T-cell (primary cell): ENCODE data around the gene IQCF2. TPM values are rescaled to one million over a fixed set of nuclear protein-coding genes. Genes with fewer than 3 reads are reported as not detected.

Experiments
- ATAC-seq, 4 experiments: fragments of 200-7000 bp in 3 of 4; fragments of 150-1000 bp in 1 of 4; cut with Tn5 transposase; replicated peaks in 1 of 4; 1 replicate in 3 of 4; 2 replicates in 1 of 4; pipeline ENCODE4 v1.10.0; 2021; ENCODE audit warnings: moderate library complexity in 3 of 4, mild to moderate bottlenecking in 2 of 4, moderate number of reproducible peaks in 1 of 4
- CTCF ChIA-PET, 2 donors: fragments of 300-600 bp; sonication (Branson Sonifier 250); formaldehyde crosslinking; loops; one replicate each; lab custom pipeline; 2022; ENCODE audit warnings: antibody characterized with exemption in 2 of 2; lab: Charles Lee
- POLR2A ChIA-PET, 2 donors: fragments of 300-600 bp; sonication (Branson Sonifier 250); formaldehyde crosslinking; loops; one replicate each; lab custom pipeline; 2022; ENCODE audit warnings: antibody characterized with exemption in 2 of 2; lab: Charles Lee
- DNase-seq, 35 experiments: peaks; one replicate each; pipeline versions ENCODE4 v3.0.0 to v3.0.0-alpha.2; 2013 to 2023
- H3K27ac ChIP-seq: one replicate; pipeline ENCODE4 v1.5.1; 2013; ENCODE audit warnings: low read length
- H3K27me3 ChIP-seq, 2 experiments: replicated peaks in 1 of 2; 1 replicate in 1 of 2; 2 replicates in 1 of 2; pipeline versions ENCODE4 v1.6.1 to v1.7.0; 2013; ENCODE audit warnings: low read length in 1 of 2, mixed read lengths in 1 of 2; ENCODE audit not compliant: control insufficient read depth in 2 of 2, insufficient read depth in 2 of 2; ENCODE audit errors: extremely low read depth in 1 of 2
- H3K36me3 ChIP-seq, 2 donors: 1 replicate in 1 of 2; 2 replicates in 1 of 2; pipeline versions ENCODE4 v1.6.1 to v1.7.0; 2013; ENCODE audit warnings: low read length in 1 of 2; ENCODE audit not compliant: control insufficient read depth in 2 of 2, insufficient read depth in 1 of 2; ENCODE audit errors: extremely low read depth in 1 of 2
- H3K4me1 ChIP-seq, 2 experiments: 1 replicate in 1 of 2; 2 replicates in 1 of 2; pipeline versions ENCODE4 v1.6.1 to v1.7.0; 2013; ENCODE audit warnings: low read length in 2 of 2, mixed read lengths in 1 of 2; ENCODE audit not compliant: insufficient read depth in 2 of 2, control insufficient read depth in 1 of 2; ENCODE audit errors: extremely low read depth in 1 of 2
- H3K4me3 ChIP-seq, 2 donors: 1 replicate in 1 of 2; 2 replicates in 1 of 2; pipeline versions ENCODE4 v1.5.1 to v1.7.0; 2013; ENCODE audit warnings: mild to moderate bottlenecking in 2 of 2, low read length in 1 of 2, moderate library complexity in 1 of 2; ENCODE audit not compliant: control insufficient read depth in 1 of 2; ENCODE audit errors: extremely low read depth in 1 of 2
- H3K9me3 ChIP-seq: 2 replicates; pipeline ENCODE4 v1.7.0; 2013
- H3K27ac Mint-ChIP-seq, 2 donors: one replicate each; pipeline ENCODE4 v1.8.0; 2020 to 2021; ENCODE audit warnings: mild to moderate bottlenecking in 2 of 2, mixed read lengths in 2 of 2
- H3K27me3 Mint-ChIP-seq, 2 donors: one replicate each; pipeline ENCODE4 v1.8.0; 2021 to 2022; ENCODE audit warnings: mixed read lengths in 2 of 2
- H3K36me3 Mint-ChIP-seq: one replicate; pipeline ENCODE4 v1.8.0; 2021; ENCODE audit warnings: mixed read lengths
- H3K4me1 Mint-ChIP-seq, 3 donors: one replicate each; pipeline ENCODE4 v1.8.0; 2020 to 2022; ENCODE audit warnings: mixed read lengths in 3 of 3, mild to moderate bottlenecking in 1 of 3
- H3K4me3 Mint-ChIP-seq, 3 donors: one replicate each; pipeline ENCODE4 v1.8.0; 2020 to 2022; ENCODE audit warnings: mild to moderate bottlenecking in 3 of 3, mixed read lengths in 3 of 3, moderate library complexity in 3 of 3
- H3K9me3 Mint-ChIP-seq, 3 donors: one replicate each; pipeline ENCODE4 v1.8.0; 2020 to 2022; ENCODE audit warnings: mixed read lengths in 3 of 3
- WGBS: methylation state at CpG from one replicate; pipeline ENCODE4 v1.1.5; 2013; ENCODE audit warnings: missing lambda C conversion rate; ENCODE audit not compliant: insufficient coverage; 5-methylcytosine and 5-hydroxymethylcytosine counted together
- total RNA-seq, 35 experiments: library from RNA in 6 of 35; stranded (reverse) in 6 of 35; fragments of 120-200 nt in 1 of 35; gene quantifications; one replicate each; pipeline versions ENCODE4 v1.2.1 to v1.2.4 and lab custom pipeline; 2013 to 2026

IQCF2 gene
- total RNA-seq: not detected
- not detected for total RNA-seq (2013)
- total RNA-seq (lab: John Stamatoyannopoulos, UW): 0 reads per million in 29 experiments

DNA sequence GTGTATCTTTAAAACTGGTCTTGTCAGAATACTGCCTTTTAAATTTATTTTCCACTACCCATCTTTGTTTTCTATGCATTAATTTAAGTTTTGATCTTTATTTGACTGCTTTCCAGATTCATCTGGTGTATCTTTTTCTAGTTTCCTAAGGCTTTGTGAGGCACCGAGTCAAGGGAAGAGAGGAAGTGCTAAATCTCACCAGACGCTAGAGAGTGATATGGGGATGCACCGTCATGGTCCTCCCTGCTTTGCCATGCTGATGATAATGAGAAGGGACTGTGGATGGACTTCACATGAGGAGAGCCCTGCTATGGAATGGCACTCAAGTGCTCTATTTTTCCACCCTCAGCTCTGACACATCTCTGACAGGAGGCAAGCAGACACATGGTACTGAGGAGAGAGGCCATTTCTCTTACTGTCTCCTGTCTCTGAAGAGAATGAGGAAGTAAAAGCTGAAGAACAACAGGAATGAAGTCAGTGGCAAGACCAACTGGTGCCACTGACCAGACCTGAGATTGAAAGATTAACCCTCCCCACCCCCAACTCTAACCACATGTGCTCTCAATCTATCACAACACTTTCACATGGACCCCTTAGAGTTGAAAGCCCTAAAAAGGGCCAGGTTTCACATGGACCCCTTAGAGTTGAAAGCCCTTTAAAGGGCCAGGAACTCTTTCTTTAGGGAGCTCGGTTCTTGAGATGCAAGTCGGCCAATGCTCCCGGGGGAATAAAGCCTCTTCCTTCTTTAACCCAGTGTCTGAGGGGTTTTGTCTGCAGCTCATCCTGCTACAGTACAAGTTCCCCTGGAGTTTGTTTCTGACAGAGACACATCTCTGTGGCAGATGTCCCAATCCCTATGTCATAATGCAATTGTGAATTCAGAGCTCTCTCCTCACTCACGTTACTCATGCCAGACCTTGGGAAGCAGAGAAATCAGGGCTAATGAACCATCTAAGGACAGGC lies at the start of gene IQCF2:
TSS of gene IQCF2 (plus strand) at position 913 of the 963 bp plus-strand sequence. CDS start 52 bp downstream, outside the sequence.
- H3K9me3 Mint-ChIP-seq: peaks cover 0 to 9% (median 6%) of the 10 kb centered on the region in 3 donors
- Histone ChIP-seq H3K4me1 (no peaks in the 10 kb centered on the region), H3K36me3 (no peaks in the 10 kb centered on the region), H3K9me3 (no peaks in the 10 kb centered on the region), H3K27me3 (peaks cover 0 to 9% of the 10 kb centered on the region in 2 experiments), H3K4me3 (no peak within 1 kb of the TSS), H3K27ac (no peak within 1 kb of the TSS)
- ChIA-PET POLR2A (no interaction called here), CTCF (no interaction called here)
- no peaks in the 10 kb centered on the region for H3K36me3 Mint-ChIP-seq
- H3K4me3 Mint-ChIP-seq: no peak within 1 kb of the TSS
- 0% methylated on average over 1 of the region's 7 CpGs for WGBS
- H3K27ac Mint-ChIP-seq: no peak within 1 kb of the TSS
- H3K4me1 Mint-ChIP-seq: no peaks in the 10 kb centered on the region
- no peak for DNase-seq
- H3K27me3 Mint-ChIP-seq: peaks cover 12 to 16% of the 10 kb centered on the region in 2 donors
- ATAC-seq: no peak

DNA sequence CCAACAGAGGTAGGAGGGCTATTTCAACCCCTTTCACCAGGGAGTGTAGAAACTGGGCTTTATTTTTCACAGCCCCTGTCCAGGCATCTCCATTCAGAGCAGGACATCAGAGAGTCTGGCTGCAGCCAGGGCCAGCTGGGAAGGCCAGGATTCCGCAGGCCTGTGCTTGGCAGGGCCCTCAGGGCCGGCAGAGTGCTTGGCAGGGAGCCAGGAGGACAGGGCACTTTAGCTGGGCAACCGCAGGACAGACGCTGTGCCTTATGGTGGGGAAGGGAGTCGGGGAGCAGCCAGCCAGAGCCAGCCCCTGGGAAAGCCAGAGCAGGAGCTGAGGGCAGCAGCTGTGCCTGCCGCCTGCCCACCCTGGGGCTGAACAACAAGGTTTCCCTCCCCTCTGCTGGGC lies 47.9 kb upstream of the IQCF2 start:
- H3K9me3 ChIP-seq: no peaks in the 10 kb centered on the region
- H3K36me3 Mint-ChIP-seq: no peaks in the 10 kb centered on the region
- ATAC-seq (no peak), DNase-seq (no peak)
- no peaks in the 10 kb centered on the region for H3K4me1 ChIP-seq
- POLR2A ChIA-PET: no interaction called here
- no peaks in the 10 kb centered on the region for H3K36me3 ChIP-seq
- peaks cover 32 to 35% of the 10 kb centered on the region in 2 donors for H3K27me3 Mint-ChIP-seq
- H3K9me3 Mint-ChIP-seq: no peaks in the 10 kb centered on the region
- peaks cover 0 to 2% (median 0%) of the 10 kb centered on the region in 3 donors for H3K4me1 Mint-ChIP-seq
- H3K27ac ChIP-seq: no peak overlapping the region
- CTCF ChIA-PET: no interaction called here
- H3K27ac Mint-ChIP-seq: no peak overlapping the region
- peaks cover 0 to 12% of the 10 kb centered on the region in 2 experiments for H3K27me3 ChIP-seq
- no peak overlapping the region for H3K4me3 Mint-ChIP-seq
- H3K4me3 ChIP-seq: no peak overlapping the region
- WGBS: 89% methylated on average over 3 of the region's 6 CpGs

DNA sequence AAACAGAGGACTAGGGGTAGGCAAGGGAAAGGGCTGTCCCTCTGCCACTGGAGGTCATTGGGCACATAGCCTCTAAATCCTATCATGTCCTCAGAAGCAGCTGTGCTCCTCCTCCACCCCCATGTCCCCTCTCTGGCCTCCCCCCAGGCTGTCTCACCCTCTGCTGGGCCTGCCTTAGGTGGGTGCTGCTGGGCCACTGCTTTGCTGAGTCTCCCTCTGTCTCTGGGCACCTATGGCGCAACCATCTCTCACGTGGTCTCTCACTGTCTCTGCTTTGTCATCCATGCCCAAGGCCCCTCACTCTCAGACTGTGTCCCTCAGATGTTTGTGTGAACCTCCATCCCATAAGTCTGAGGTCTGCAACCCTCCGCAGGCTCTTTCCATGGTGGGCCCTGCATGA lies 47.4 kb upstream of the IQCF2 start:
- Mint-ChIP-seq H3K4me1 (no peaks in the 10 kb centered on the region), H3K27ac (no peak overlapping the region), H3K36me3 (no peaks in the 10 kb centered on the region), H3K4me3 (no peak overlapping the region), H3K27me3 (peaks cover 34 to 37% of the 10 kb centered on the region in 2 donors), H3K9me3 (no peaks in the 10 kb centered on the region)
- H3K4me3 ChIP-seq: no peak overlapping the region
- H3K9me3 ChIP-seq: no peaks in the 10 kb centered on the region
- POLR2A ChIA-PET: no interaction called here
- H3K36me3 ChIP-seq: no peaks in the 10 kb centered on the region
- H3K27me3 ChIP-seq: peaks cover 0 to 15% of the 10 kb centered on the region in 2 experiments
- ATAC-seq: no peak
- no peak overlapping the region for H3K27ac ChIP-seq
- H3K4me1 ChIP-seq: no peaks in the 10 kb centered on the region
- DNase-seq: no peak
- CTCF ChIA-PET: no interaction called here
- WGBS: 93% methylated on average over 2 of the region's 3 CpGs

DNA sequence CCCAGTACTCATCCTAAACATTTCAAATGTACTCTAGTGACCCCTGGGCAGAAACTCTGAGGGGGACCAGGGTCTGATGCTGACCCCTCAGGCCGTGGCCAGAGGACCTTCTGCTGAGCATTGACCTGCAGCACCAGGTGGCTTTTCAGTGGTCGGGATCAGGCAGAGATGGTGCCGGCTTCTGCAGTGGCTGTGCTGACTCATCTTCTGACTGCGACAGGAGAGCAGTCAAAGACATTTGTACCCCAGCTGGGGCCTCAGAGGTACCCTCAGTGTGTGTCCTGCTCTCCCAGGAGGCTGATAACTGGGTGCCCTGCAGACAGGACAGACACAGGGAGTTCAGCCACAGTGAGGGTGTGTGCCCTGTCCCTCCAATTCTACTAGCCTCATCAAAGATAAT lies 45.8 kb upstream of the IQCF2 start:
- CTCF ChIA-PET: no interaction called here
- no peak for ATAC-seq
- H3K9me3 Mint-ChIP-seq: no peaks in the 10 kb centered on the region
- DNase-seq: no peak
- Histone ChIP-seq H3K4me1 (no peaks in the 10 kb centered on the region), H3K4me3 (no peak overlapping the region), H3K27me3 (peaks cover 0 to 27% of the 10 kb centered on the region in 2 experiments), H3K36me3 (no peaks in the 10 kb centered on the region), H3K27ac (no peak overlapping the region), H3K9me3 (no peaks in the 10 kb centered on the region)
- peaks cover 0 to under 1% (median under 1%) of the 10 kb centered on the region in 3 donors for H3K4me1 Mint-ChIP-seq
- no peak overlapping the region for H3K4me3 Mint-ChIP-seq
- POLR2A ChIA-PET: no interaction called here
- 36% methylated on average over 4 of the region's 4 CpGs for WGBS
- H3K27me3 Mint-ChIP-seq: peaks cover 41 to 42% of the 10 kb centered on the region in 2 donors
- H3K36me3 Mint-ChIP-seq: no peaks in the 10 kb centered on the region
- no peak overlapping the region for H3K27ac Mint-ChIP-seq

DNA sequence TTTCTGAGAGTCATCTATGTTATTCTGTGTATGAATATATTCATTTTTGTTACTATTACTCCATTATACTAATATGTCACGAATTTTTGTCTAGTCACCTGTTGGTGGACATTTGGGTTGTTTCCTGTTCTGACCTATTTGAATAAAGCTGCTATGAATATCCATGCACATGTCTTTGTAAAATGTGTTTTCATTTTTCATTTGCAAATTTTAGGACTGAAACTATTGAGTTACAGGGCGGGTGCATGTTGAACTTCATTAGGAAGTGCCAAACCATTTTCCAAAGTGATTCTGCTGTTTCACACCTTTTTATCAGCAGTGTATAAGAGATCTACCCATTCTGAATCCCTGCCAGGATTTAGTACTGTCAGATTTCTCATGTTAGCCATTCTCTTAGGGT lies 44.7 kb upstream of the IQCF2 start:
- no CpG with 5 or more reads among the region's 2 CpGs for WGBS
- no peak for ATAC-seq
- H3K27ac Mint-ChIP-seq: no peak overlapping the region
- POLR2A ChIA-PET: no interaction called here
- H3K27me3 Mint-ChIP-seq: peaks cover 41 to 48% of the 10 kb centered on the region in 2 donors
- Histone ChIP-seq H3K27ac (no peak overlapping the region), H3K9me3 (no peaks in the 10 kb centered on the region), H3K36me3 (no peaks in the 10 kb centered on the region), H3K27me3 (peaks cover 0 to 27% of the 10 kb centered on the region in 2 experiments), H3K4me3 (no peak overlapping the region), H3K4me1 (no peaks in the 10 kb centered on the region)
- no peak for DNase-seq
- CTCF ChIA-PET: no interaction called here
- H3K4me1 Mint-ChIP-seq: peaks cover 0 to 4% (median 2%) of the 10 kb centered on the region in 3 donors
- no peaks in the 10 kb centered on the region for H3K36me3 Mint-ChIP-seq
- peaks cover 0 to 2% (median 1%) of the 10 kb centered on the region in 3 donors for H3K9me3 Mint-ChIP-seq
- no peak overlapping the region for H3K4me3 Mint-ChIP-seq

DNA sequence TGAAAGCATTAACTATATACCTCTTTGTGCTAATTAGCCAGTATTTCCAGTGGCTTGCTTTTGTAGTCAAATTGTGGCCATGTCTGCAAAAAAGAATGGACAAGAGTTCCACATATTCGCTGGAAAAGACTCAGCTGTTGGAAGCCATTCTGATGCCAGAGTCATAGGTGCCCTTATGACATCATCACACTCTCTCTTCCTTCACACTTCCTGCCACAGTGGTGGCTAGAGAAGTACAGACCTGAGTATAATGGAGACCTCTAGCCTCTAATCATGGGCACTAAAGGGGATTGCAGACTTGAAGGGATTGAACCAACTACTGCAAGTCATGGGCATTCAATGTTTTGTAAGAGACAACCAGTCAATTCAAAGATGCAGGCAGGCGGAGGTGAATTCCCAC lies 44.0 kb upstream of the IQCF2 start:
- ATAC-seq (no peak), DNase-seq (no peak)
- peaks cover 0 to 4% (median 3%) of the 10 kb centered on the region in 3 donors for H3K9me3 Mint-ChIP-seq
- Histone ChIP-seq H3K4me1 (no peaks in the 10 kb centered on the region), H3K9me3 (no peaks in the 10 kb centered on the region), H3K27me3 (peaks cover 0 to 27% of the 10 kb centered on the region in 2 experiments), H3K27ac (no peak overlapping the region), H3K4me3 (no peak overlapping the region), H3K36me3 (no peaks in the 10 kb centered on the region)
- peaks cover 42 to 49% of the 10 kb centered on the region in 2 donors for H3K27me3 Mint-ChIP-seq
- no peak overlapping the region for H3K27ac Mint-ChIP-seq
- H3K36me3 Mint-ChIP-seq: no peaks in the 10 kb centered on the region
- H3K4me3 Mint-ChIP-seq: no peak overlapping the region
- ChIA-PET POLR2A (no interaction called here), CTCF (no interaction called here)
- H3K4me1 Mint-ChIP-seq: peaks cover 0 to 4% (median 2%) of the 10 kb centered on the region in 3 donors
- WGBS: 100% methylated on average over 1 of the region's 2 CpGs
